Skeletal muscle tissue (tissue), 4 donors: ENCODE measurements around the gene GALNT11. TPM values are rescaled to one million over a fixed set of nuclear protein-coding genes. Genes with fewer than 3 reads are reported as not detected.
A peak's percentile ranks its signal among the peaks of the same experiment; 100 is the strongest.
"Not testable (repeated sequence)": the region's sequence is repeated elsewhere in the genome, so short reads cannot be mapped to it uniquely, and the experiment has no call there.

Source experiments
- H3K27ac ChIP-seq: one replicate; pipeline ENCODE4 v1.7.0; 2013; ENCODE audit warnings: mild to moderate bottlenecking, low read depth, low read length, inconsistent platforms
- H3K27me3 ChIP-seq, 3 donors: one replicate each; pipeline ENCODE4 v1.7.0; 2013; ENCODE audit warnings: low read length in 3 of 3; ENCODE audit not compliant: control insufficient read depth in 3 of 3, insufficient read depth in 3 of 3
- H3K36me3 ChIP-seq, 3 donors: one replicate each; pipeline ENCODE4 v1.7.0; 2013; ENCODE audit warnings: low read length in 3 of 3; ENCODE audit not compliant: control insufficient read depth in 3 of 3, insufficient read depth in 3 of 3
- H3K4me1 ChIP-seq, 3 donors: one replicate each; pipeline ENCODE4 v1.7.0; 2013; ENCODE audit warnings: low read length in 3 of 3, mild to moderate bottlenecking in 3 of 3; ENCODE audit not compliant: control insufficient read depth in 3 of 3, insufficient read depth in 3 of 3
- H3K4me3 ChIP-seq, 3 donors: one replicate each; pipeline ENCODE4 v1.7.0; 2013; ENCODE audit warnings: low read length in 3 of 3
- H3K9ac ChIP-seq, 3 donors: one replicate each; pipeline ENCODE4 v1.7.0; 2013; ENCODE audit warnings: low read length in 3 of 3, mild to moderate bottlenecking in 3 of 3, moderate library complexity in 2 of 3, low read depth in 1 of 3
- H3K9me3 ChIP-seq, 3 donors: one replicate each; pipeline ENCODE4 v1.7.0; 2013; ENCODE audit warnings: low read length in 3 of 3; ENCODE audit not compliant: control insufficient read depth in 3 of 3
- total RNA-seq: library from RNA; depleted of rRNA; stranded (reverse); fragments of >200 nt; gene quantifications from one replicate; pipeline ENCODE4 v1.2.3, GENCODE V29; 2014
- donor health status: Osteomylitis.

Gene GALNT11
- total RNA-seq, 1 donor from 2014 or later, result 19.8 TPM

DNA sequence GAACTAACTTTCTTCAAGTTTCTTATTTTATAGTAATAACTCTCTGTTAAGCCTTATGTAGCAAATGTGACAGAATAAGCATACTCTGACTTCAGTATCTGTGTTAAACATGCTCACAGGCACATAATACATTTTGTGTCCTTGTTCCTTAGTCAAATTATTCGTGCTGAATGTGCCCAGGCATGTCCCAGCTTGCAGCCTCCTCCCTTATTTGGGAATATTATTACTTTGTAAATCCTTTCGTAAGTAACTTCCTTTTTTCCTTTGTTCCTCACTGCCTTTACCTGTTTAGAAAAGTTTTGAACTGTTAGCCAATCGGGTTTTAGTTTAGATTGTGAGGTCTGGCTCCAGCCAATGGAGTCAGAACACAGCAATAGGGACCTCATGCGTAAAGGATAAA, 46.9 kb downstream of the GALNT11 start:
- peaks cover 13 to 18% (median 15%) of the 10 kb centered on the region in 3 donors for H3K4me1 ChIP-seq
- no peaks in the 10 kb centered on the region for H3K27me3 ChIP-seq
- no peak overlapping the region for H3K4me3 ChIP-seq
- peaks cover 0 to 1% (median 0%) of the 10 kb centered on the region in 3 donors for H3K36me3 ChIP-seq
- H3K9me3 ChIP-seq, result no peaks in the 10 kb centered on the region
- no peak overlapping the region for H3K27ac ChIP-seq
- H3K9ac ChIP-seq, result no peak overlapping the region

DNA sequence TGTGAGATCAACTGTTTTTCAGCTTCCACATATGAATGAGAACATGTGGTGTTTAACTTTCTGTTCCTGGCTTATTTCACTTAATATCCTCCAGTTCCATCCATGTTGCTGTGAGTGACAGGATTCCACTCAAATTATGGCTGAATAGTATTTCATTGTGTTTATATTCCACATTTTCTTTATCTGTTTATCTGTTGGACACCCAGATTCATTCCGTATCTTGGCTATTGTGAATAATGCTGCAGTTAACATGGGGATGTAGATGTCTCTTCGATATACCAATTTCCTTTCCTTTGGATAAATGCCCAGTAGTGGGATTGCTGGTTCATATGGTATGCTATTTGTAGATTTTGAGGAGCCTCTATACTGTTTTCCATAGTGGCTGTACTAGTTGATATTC, 47.9 kb downstream of the GALNT11 start:
- Histone ChIP-seq H3K4me3 (no peak overlapping the region), H3K27ac (no peak overlapping the region), H3K9me3 (no peaks in the 10 kb centered on the region), H3K36me3 (no peaks in the 10 kb centered on the region), H3K4me1 (peaks cover 16 to 22% (median 18%) of the 10 kb centered on the region in 3 donors), H3K9ac (no peak overlapping the region), H3K27me3 (no peaks in the 10 kb centered on the region)

- no peak overlapping the region for H3K27ac ChIP-seq
- no peaks in the 10 kb centered on the region for H3K36me3 ChIP-seq
- H3K9ac ChIP-seq, result peak overlapping the region in 1 of 3 donors; percentile 26
- H3K4me1 ChIP-seq, result peaks cover 16 to 22% (median 18%) of the 10 kb centered on the region in 3 donors
- no peaks in the 10 kb centered on the region for H3K9me3 ChIP-seq
- no peak overlapping the region for H3K4me3 ChIP-seq
- no peaks in the 10 kb centered on the region for H3K27me3 ChIP-seq
Observed at GRCh38 chr7:152074673-152075072, 49.2 kb downstream of the GALNT11 start.

- H3K27ac ChIP-seq, H3K36me3 ChIP-seq, H3K27me3 ChIP-seq, H3K9me3 ChIP-seq, H3K4me3 ChIP-seq, H3K9ac ChIP-seq: not testable (repeated sequence)
- peaks cover 16 to 22% (median 18%) of the 10 kb centered on the region in 3 donors for H3K4me1 ChIP-seq
Observed at GRCh38 chr7:152075379-152075778, 49.9 kb downstream of the GALNT11 start.

- Histone ChIP-seq H3K27me3 (no peaks in the 10 kb centered on the region), H3K4me3 (no peak overlapping the region), H3K4me1 (peaks cover 16 to 22% (median 18%) of the 10 kb centered on the region in 3 donors), H3K36me3 (no peaks in the 10 kb centered on the region), H3K9me3 (no peaks in the 10 kb centered on the region), H3K27ac (peak overlapping the region; percentile 51), H3K9ac (peak overlapping the region in 1 of 3 donors; percentile 45)
Observed at GRCh38 chr7:152076324-152076821, 50.9 kb downstream of the GALNT11 start.

DNA sequence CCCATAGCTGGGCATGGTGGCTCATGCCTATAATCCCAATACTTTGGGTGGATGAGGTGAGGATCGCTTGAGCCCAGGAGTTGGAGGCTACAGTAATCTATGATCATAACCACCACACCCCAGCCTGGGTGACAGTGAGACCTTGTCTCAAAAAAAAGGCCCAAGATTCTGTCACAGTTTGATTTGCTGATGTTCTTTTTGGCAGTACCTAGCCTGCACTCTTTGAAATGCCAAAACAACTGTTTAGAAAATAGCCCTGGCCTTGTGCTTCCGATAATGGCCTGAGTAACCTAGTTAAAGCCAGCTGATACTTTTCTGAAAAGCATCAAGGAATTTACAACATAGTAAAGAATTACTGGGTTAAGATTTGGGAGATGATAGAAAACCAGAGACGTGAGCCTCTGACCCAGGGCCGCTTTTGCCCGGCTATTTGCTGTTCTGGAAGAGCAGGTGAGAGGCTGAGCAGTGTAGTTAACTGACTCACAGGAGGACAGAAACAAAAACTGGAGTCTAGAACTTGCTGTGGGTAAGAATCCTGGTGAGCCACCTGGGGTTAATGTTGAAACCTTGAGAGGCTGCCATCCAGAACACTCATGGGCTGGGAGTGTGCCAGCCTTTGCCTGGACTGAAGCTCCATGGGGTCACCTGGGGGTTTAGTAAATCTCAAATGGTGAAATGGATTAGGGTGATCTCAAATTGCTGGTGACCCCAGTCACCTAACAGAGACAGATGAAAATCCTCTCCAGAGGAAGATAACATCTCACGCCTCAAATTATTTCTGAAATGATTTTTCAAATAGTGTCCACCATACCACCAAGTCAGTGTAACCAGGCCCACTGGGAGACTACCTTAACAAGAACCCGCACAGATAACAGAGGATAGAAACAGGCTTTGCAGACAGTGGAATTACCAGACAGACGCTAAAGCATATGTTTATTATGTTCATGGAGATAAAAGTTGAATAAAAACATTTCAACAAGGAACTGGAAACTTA, 51.8 kb downstream of the GALNT11 start:
- Histone ChIP-seq H3K36me3 (no peaks in the 10 kb centered on the region), H3K9ac (peak overlapping the region in 1 of 3 donors; percentile 45), H3K9me3 (no peaks in the 10 kb centered on the region), H3K4me3 (no peak overlapping the region), H3K4me1 (peaks cover 16 to 22% (median 18%) of the 10 kb centered on the region in 3 donors), H3K27ac (peak overlapping the region; percentile 51), H3K27me3 (no peaks in the 10 kb centered on the region)

GRCh38 chr7:152078025-152078424, 52.6 kb downstream of the GALNT11 start:
- no peak overlapping the region for H3K9ac ChIP-seq

DNA sequence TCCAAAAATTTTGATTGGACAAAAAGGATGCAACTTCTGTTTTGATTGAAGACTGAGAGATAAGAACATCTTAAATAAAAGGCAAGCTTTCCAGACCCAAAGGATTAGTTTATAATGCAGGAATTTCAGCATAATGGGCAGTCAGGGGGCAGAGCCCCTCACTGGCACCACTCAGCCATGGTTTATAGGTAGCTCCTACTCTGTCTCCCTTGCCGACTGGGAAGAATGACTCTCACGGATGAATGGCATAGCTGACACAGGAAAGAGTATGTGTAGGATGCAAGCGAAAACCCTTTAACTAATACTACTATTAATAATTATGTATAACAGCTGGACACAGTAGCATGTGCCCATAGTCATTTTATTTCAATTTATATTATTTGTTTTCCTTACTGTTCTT, 53.3 kb downstream of the GALNT11 start:
- H3K9ac ChIP-seq, result no peak overlapping the region
- no peak overlapping the region for H3K27ac ChIP-seq
- no peaks in the 10 kb centered on the region for H3K9me3 ChIP-seq
- no peaks in the 10 kb centered on the region for H3K27me3 ChIP-seq
- no peaks in the 10 kb centered on the region for H3K36me3 ChIP-seq
- H3K4me3 ChIP-seq, result no peak overlapping the region
- peaks cover 16 to 22% (median 18%) of the 10 kb centered on the region in 3 donors for H3K4me1 ChIP-seq

More at GRCh38 chr7:152078025-152078424, 52.6 kb downstream of the GALNT11 start:
- Histone ChIP-seq H3K4me1 (peaks cover 16 to 22% (median 18%) of the 10 kb centered on the region in 3 donors), H3K27me3 (no peaks in the 10 kb centered on the region), H3K9me3 (no peaks in the 10 kb centered on the region), H3K4me3 (no peak overlapping the region), H3K27ac (no peak overlapping the region), H3K36me3 (no peaks in the 10 kb centered on the region)

DNA sequence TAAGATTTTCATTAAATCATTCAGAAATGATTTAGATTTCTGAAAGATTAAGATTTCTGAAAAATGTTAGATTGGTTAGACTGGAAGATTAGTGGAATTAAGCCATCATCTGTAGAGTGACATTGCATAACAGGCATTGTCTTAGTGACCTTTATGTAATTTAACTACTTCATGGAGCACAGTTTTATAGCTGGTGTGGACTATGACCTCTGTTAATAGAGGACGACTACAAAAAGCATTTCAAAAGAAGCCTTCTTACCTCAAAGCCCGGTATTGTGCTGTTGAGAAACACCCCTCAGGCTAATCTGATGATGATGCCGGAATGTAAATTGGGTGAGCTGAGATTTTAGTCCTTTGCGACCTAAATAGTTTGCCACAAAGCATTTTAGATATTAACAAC, 55.6 kb downstream of the GALNT11 start:
- Histone ChIP-seq H3K9me3 (no peaks in the 10 kb centered on the region), H3K4me1 (peaks cover 14 to 18% (median 16%) of the 10 kb centered on the region in 3 donors), H3K4me3 (no peak overlapping the region), H3K27me3 (no peaks in the 10 kb centered on the region), H3K36me3 (no peaks in the 10 kb centered on the region), H3K27ac (no peak overlapping the region), H3K9ac (no peak overlapping the region)

DNA sequence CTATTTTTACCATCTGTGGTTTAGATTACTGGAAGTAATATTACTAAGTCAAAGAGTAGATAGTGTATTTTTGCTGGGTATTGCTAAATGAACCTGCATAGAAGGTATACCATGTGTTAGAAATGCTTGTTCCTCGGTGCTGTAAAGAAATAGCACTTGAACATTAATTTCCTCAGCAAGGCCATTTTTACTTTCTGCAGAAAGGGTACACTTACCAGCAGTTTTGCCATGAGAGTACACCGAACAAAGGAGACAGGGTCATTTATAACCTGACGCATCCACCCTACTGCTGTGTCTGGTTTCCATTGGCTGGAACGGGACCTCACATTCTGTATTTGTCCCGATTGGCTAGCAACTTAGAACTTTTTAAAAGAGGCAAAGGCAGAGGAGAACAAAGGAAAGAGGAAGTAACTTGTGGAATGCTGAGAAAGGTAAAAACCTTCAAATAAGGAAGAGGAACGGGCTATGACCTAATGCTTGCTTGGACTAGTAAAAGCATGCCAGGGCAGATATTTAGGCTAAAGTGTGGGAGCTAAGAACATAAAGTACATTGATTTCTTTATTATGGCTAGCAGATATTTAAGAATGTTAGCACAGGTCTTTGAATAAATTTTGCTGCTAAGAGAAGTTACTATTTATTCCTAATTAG, 56.7 kb downstream of the GALNT11 start:
- not testable (repeated sequence) for H3K9ac ChIP-seq, H3K27ac ChIP-seq, H3K9me3 ChIP-seq, H3K4me1 ChIP-seq, H3K27me3 ChIP-seq, H3K4me3 ChIP-seq, H3K36me3 ChIP-seq
